Mucosa of rectum (tissue), 2 donors: ENCODE data around the gene ZNF358.

Experiments used
- H3K27ac ChIP-seq, 2 donors: one replicate each; pipeline ENCODE4 v1.7.0; 2013; ENCODE audit warnings: inconsistent platforms in 2 of 2, low read depth in 2 of 2, low read length in 2 of 2
- H3K27me3 ChIP-seq, 2 donors: one replicate each; pipeline ENCODE4 v1.7.0; 2013; ENCODE audit warnings: low read length in 2 of 2; ENCODE audit not compliant: control insufficient read depth in 2 of 2, insufficient read depth in 2 of 2
- H3K36me3 ChIP-seq, 2 donors: one replicate each; pipeline ENCODE4 v1.7.0; 2013; ENCODE audit warnings: low read length in 2 of 2; ENCODE audit not compliant: control insufficient read depth in 2 of 2, insufficient read depth in 2 of 2
- H3K4me1 ChIP-seq, 2 donors: one replicate each; pipeline ENCODE4 v1.7.0; 2013; ENCODE audit warnings: low read length in 2 of 2, mild to moderate bottlenecking in 1 of 2; ENCODE audit not compliant: control insufficient read depth in 2 of 2, insufficient read depth in 2 of 2
- H3K4me3 ChIP-seq, 2 donors: one replicate each; pipeline ENCODE4 v1.7.0; 2013; ENCODE audit warnings: low read length in 2 of 2
- H3K9ac ChIP-seq, 2 donors: one replicate each; pipeline ENCODE4 v1.7.0; 2013; ENCODE audit warnings: low read length in 2 of 2, low read depth in 1 of 2, mild to moderate bottlenecking in 1 of 2
- H3K9me3 ChIP-seq, 2 donors: one replicate each; pipeline ENCODE4 v1.7.0; 2013; ENCODE audit warnings: low read length in 2 of 2; ENCODE audit not compliant: control insufficient read depth in 2 of 2
- donor health status: healthy.
- donor health status: Normal muscosa, but diverticular disease.

The ZNF358 gene

GRCh38 chr19:7476777-7477494, 39.0 kb upstream of the ZNF358 start:
- no peak overlapping the region for H3K27ac ChIP-seq

GRCh38 chr19:7477758-7478157, 38.1 kb upstream of the ZNF358 start:
- Histone ChIP-seq H3K4me1 (peaks cover 0 to 3% of the 10 kb centered on the region in 2 donors), H3K9me3 (no peaks in the 10 kb centered on the region), H3K9ac (no peak overlapping the region), H3K27me3 (no peaks in the 10 kb centered on the region), H3K36me3 (no peaks in the 10 kb centered on the region), H3K27ac (no peak overlapping the region), H3K4me3 (no peak overlapping the region)

More at GRCh38 chr19:7476777-7477494, 39.0 kb upstream of the ZNF358 start:
- Histone ChIP-seq H3K27me3 (no peaks in the 10 kb centered on the region), H3K4me1 (peaks cover 0 to 3% of the 10 kb centered on the region in 2 donors), H3K9ac (no peak overlapping the region), H3K36me3 (peaks cover 0 to under 1% of the 10 kb centered on the region in 2 donors), H3K9me3 (no peaks in the 10 kb centered on the region), H3K4me3 (no peak overlapping the region)

- no peaks in the 10 kb centered on the region for H3K9me3 ChIP-seq
- no peaks in the 10 kb centered on the region for H3K27me3 ChIP-seq
- H3K36me3 ChIP-seq, result no peaks in the 10 kb centered on the region
- peaks cover 3 to 6% of the 10 kb centered on the region in 2 donors for H3K4me1 ChIP-seq
- no peak overlapping the region for H3K27ac ChIP-seq
- no peak overlapping the region for H3K9ac ChIP-seq
- no peak overlapping the region for H3K4me3 ChIP-seq
Observed at GRCh38 chr19:7478173-7478842, 37.6 kb upstream of the ZNF358 start.

- Histone ChIP-seq H3K9me3 (no peaks in the 10 kb centered on the region), H3K27me3 (no peaks in the 10 kb centered on the region), H3K4me3 (no peak overlapping the region), H3K27ac (no peak overlapping the region), H3K9ac (no peak overlapping the region), H3K4me1 (peaks cover 8 to 11% of the 10 kb centered on the region in 2 donors), H3K36me3 (no peaks in the 10 kb centered on the region)
Observed at GRCh38 chr19:7478843-7479227, 37.1 kb upstream of the ZNF358 start.

GRCh38 chr19:7480222-7480969, 35.5 kb upstream of the ZNF358 start:
- Histone ChIP-seq H3K9me3 (no peaks in the 10 kb centered on the region), H3K9ac (peak overlapping the region in 1 of 2 donors; percentile 23), H3K4me3 (no peak overlapping the region), H3K27me3 (no peaks in the 10 kb centered on the region), H3K36me3 (no peaks in the 10 kb centered on the region), H3K27ac (peak overlapping the region; percentile 41 to 48), H3K4me1 (peaks cover 9 to 13% of the 10 kb centered on the region in 2 donors)

- Histone ChIP-seq H3K9ac (no peak overlapping the region), H3K27ac (no peak overlapping the region), H3K4me3 (no peak overlapping the region), H3K36me3 (no peaks in the 10 kb centered on the region), H3K9me3 (no peaks in the 10 kb centered on the region), H3K27me3 (no peaks in the 10 kb centered on the region), H3K4me1 (peaks cover 9 to 13% of the 10 kb centered on the region in 2 donors)
Observed at GRCh38 chr19:7480970-7481255, 35.0 kb upstream of the ZNF358 start.

GRCh38 chr19:7482584-7483439, 33.1 kb upstream of the ZNF358 start:
- Histone ChIP-seq H3K27ac (no peak overlapping the region), H3K9ac (peak overlapping the region in 1 of 2 donors; percentile 20), H3K36me3 (no peaks in the 10 kb centered on the region), H3K4me3 (peak overlapping the region in 1 of 2 donors; percentile 38), H3K4me1 (peaks cover 9 to 13% of the 10 kb centered on the region in 2 donors), H3K27me3 (no peaks in the 10 kb centered on the region), H3K9me3 (no peaks in the 10 kb centered on the region)

GRCh38 chr19:7483720-7484201, 32.1 kb upstream of the ZNF358 start:
- no peak overlapping the region for H3K4me3 ChIP-seq
- H3K27ac ChIP-seq, result no peak overlapping the region
- no peaks in the 10 kb centered on the region for H3K36me3 ChIP-seq
- no peaks in the 10 kb centered on the region for H3K27me3 ChIP-seq
- no peaks in the 10 kb centered on the region for H3K9me3 ChIP-seq
- no peak overlapping the region for H3K9ac ChIP-seq
- peaks cover 9 to 18% of the 10 kb centered on the region in 2 donors for H3K4me1 ChIP-seq

GRCh38 chr19:7486923-7487322, 29.0 kb upstream of the ZNF358 start:
- Histone ChIP-seq H3K4me3 (no peak overlapping the region), H3K36me3 (no peaks in the 10 kb centered on the region), H3K27me3 (no peaks in the 10 kb centered on the region), H3K4me1 (peaks cover 15 to 23% of the 10 kb centered on the region in 2 donors), H3K9me3 (no peaks in the 10 kb centered on the region), H3K27ac (no peak overlapping the region), H3K9ac (no peak overlapping the region)
